ENCODE results near the gene WRNIP1. TPM values are rescaled to one million over a fixed set of nuclear protein-coding genes. Genes with fewer than 3 reads are reported as not detected.

Gene WRNIP1
- total and polyA plus RNA-seq, 9 of the 15 experiments (the other 6 are each of a cell fraction or from before 2014, with no cell fraction given), result 13.2 to 63.6 (median 48.6) TPM

DNA sequence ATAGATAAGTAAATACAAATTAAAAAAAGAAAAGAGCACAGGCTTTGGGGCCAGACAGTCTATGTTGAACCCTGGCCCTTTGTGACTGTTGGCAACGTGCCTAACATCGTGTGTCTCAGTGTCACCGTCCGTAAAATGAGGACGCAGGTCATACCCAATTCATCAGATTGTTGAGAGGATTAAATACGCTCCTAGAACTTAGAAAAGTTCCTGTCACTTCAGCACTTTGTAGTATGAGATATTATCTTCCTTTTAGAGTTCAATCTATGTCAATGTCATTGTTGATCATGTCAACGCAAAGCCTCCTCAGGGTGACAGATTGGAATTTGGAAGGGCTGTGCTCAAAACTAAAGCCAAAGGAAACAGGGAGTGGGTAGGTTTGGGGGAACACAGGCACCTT is 54.8 kb downstream of the WRNIP1 start (continued):
- TF ChIP-seq, protein P1, sequence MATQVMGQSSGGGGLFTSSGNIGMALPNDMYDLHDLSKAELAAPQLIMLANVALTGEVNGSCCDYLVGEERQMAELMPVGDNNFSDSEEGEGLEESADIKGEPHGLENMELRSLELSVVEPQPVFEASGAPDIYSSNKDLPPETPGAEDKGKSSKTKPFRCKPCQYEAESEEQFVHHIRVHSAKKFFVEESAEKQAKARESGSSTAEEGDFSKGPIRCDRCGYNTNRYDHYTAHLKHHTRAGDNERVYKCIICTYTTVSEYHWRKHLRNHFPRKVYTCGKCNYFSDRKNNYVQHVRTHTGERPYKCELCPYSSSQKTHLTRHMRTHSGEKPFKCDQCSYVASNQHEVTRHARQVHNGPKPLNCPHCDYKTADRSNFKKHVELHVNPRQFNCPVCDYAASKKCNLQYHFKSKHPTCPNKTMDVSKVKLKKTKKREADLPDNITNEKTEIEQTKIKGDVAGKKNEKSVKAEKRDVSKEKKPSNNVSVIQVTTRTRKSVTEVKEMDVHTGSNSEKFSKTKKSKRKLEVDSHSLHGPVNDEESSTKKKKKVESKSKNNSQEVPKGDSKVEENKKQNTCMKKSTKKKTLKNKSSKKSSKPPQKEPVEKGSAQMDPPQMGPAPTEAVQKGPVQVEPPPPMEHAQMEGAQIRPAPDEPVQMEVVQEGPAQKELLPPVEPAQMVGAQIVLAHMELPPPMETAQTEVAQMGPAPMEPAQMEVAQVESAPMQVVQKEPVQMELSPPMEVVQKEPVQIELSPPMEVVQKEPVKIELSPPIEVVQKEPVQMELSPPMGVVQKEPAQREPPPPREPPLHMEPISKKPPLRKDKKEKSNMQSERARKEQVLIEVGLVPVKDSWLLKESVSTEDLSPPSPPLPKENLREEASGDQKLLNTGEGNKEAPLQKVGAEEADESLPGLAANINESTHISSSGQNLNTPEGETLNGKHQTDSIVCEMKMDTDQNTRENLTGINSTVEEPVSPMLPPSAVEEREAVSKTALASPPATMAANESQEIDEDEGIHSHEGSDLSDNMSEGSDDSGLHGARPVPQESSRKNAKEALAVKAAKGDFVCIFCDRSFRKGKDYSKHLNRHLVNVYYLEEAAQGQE (IDR thresholded peaks at IDR 0.05; ENCODE audit: borderline replicate concordance), result no peak
- TF ChIP-seq, protein P1 (CRISPR knock-in tag; IDR thresholded peaks at IDR 0.05; ENCODE audit: low read depth), result no peak
- TF ChIP-seq, protein P2, sequence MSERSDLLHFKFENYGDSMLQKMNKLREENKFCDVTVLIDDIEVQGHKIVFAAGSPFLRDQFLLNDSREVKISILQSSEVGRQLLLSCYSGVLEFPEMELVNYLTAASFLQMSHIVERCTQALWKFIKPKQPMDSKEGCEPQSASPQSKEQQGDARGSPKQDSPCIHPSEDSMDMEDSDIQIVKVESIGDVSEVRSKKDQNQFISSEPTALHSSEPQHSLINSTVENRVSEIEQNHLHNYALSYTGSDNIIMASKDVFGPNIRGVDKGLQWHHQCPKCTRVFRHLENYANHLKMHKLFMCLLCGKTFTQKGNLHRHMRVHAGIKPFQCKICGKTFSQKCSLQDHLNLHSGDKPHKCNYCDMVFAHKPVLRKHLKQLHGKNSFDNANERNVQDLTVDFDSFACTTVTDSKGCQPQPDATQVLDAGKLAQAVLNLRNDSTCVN (CRISPR knock-in tag; IDR thresholded peaks at IDR 0.05), result no peak
- no peak for TF ChIP-seq ELF4 (CRISPR knock-in tag; IDR thresholded peaks at IDR 0.05)
- no peak for TF ChIP-seq HSF4 (CRISPR knock-in tag; IDR thresholded peaks at IDR 0.05; ENCODE audit: borderline replicate concordance)
- no peak for TF ChIP-seq RFX5 (IDR thresholded peaks at IDR 0.05; ENCODE audit: low read depth, low read length)
- no peak for TF ChIP-seq KDM1A (IDR thresholded peaks at IDR 0.05)
- no peak for TF ChIP-seq LARP7 (IDR thresholded peaks at IDR 0.05)
- no peak for TF ChIP-seq ZNF224 (CRISPR knock-in tag; IDR thresholded peaks at IDR 0.05)
- no peak for TF ChIP-seq ETV1 (tag; conservative IDR thresholded peaks at IDR 0.05; ENCODE audit: low read depth)
- TF ChIP-seq, protein P3, sequence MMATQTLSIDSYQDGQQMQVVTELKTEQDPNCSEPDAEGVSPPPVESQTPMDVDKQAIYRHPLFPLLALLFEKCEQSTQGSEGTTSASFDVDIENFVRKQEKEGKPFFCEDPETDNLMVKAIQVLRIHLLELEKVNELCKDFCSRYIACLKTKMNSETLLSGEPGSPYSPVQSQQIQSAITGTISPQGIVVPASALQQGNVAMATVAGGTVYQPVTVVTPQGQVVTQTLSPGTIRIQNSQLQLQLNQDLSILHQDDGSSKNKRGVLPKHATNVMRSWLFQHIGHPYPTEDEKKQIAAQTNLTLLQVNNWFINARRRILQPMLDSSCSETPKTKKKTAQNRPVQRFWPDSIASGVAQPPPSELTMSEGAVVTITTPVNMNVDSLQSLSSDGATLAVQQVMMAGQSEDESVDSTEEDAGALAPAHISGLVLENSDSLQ (IDR thresholded peaks at IDR 0.05), result peak; percentile 58
- TF ChIP-seq SREBF2 (CRISPR knock-in tag; IDR thresholded peaks at IDR 0.05), result no peak
- TF ChIP-seq CSDE1 (IDR thresholded peaks at IDR 0.05), result no peak
- TF ChIP-seq PCBP1 (IDR thresholded peaks at IDR 0.05; ENCODE audit: low read depth, low read length, poor library complexity, severe bottlenecking), result no peak
- peak; percentile 81 for TF ChIP-seq MEIS2 (IDR thresholded peaks at IDR 0.05; ENCODE audit: partially characterized antibody)
- TF ChIP-seq TARDBP (IDR thresholded peaks at IDR 0.05), result no peak
- TF ChIP-seq RBM34 (IDR thresholded peaks at IDR 0.05; ENCODE audit: borderline replicate concordance, insufficient read depth, low read length), result no peak
- no peak for TF ChIP-seq TEAD2 (tag; IDR thresholded peaks at IDR 0.05)
